ENCODE results near the gene AKNAD1.

Gene AKNAD1

DNA sequence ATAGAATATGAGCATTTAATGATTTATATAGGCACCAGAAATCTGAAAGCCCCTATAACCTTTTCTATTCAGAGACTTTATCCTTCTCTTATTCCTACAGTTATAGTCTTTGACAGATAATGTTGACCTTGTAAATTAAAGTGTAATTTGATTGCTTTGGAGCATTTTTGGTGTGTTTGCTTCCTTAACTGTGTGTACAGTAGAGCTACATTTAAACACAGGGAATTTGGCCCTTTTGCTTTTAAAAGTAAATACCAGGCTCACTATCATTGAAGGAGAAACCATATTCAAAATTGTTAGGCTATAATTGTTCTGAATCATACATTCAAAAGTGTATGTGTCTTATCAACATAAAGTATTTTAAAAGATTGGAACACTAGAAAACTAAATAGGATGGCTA lies 77.4 kb downstream of the AKNAD1 start:
- DNase-seq: no peak

DNA sequence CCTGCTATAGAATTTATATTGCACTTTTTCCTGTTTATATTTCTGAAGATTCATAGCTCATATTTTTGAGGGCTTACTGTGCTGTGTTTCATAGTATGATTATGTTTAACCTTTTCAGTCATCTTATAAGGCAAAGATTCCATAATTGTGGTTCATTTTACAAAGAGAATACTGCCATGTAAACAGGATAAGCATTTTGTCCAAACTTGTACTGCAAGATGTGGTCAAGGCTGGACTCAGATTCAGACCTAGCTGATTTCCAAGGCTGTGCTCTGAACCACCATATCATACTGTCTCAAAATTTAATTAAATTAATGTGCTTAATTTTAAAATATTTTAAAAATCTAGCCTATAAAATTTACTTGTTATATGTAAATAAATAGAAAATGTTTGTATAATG lies 79.1 kb downstream of the AKNAD1 start:
- DNase-seq: no peak

DNA sequence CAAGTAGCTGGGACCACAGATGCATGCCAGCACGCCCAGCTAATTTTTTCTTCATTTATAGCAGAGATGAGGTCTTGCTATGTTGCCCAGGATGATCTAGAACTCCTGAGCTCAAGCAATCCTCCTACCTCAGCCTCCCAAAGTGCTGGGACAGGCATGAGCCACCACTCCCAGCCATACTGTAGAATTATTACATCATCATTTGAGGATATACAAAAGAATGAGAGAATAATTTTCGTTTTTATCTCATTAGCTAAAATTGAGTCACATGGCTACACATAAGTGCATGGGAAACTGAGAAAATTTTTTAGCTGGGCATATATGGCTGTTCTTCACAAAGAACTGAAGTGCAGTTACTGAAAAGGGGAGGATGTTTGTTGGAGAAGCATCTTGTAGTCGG lies 89.2 kb downstream of the AKNAD1 start:
- no peak for DNase-seq

DNA sequence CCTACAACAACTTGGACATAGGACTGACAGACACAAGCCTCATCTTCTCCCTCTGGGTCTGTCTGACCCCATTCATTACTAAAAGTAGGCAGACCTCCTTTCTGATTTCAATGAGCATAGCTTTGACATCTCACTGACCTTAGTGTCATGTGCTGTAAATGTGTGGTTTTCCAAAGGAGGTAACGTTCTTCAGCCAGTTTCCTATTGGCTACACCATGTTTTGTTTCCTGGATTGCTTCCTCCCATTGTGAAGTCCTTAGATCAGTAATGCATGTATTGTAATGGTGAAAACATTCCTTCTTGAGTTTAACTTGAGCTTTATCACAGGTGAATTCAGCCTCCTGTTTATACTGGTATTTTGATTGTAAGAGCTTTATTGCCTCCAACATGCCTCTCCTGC lies 89.8 kb downstream of the AKNAD1 start:
- no peak for DNase-seq

Measured in Kasumi-1 (cell line).